Measurements from ENCODE around the gene SHLD1.
"Not testable (repeated sequence)": the region's sequence is repeated elsewhere in the genome, so short reads cannot be mapped to it uniquely, and the experiment has no call there.

The SHLD1 gene

DNA sequence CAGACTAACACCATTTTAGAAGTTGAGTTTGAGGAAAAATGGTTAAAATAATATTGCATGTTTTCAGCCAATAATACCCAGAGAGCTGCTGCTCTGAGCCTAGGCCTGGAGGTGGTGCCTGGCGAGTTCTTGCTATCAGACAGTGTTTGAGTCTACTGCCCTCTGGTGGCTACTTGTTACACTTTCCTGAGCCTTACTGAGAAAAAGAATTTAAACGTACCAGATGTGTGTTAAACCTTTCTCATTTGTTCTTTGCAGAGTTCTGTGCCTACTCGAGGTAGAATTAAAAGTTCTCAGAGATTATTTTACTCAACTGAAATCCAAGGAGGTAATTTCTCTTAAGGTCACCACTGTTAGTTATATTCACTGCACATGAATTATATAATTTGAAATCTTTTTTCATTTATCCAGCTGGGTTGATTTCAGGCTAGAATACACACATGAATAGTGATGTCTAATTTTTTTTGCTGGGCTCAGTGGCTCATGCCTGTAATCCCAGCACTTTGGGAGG is 38.2 kb downstream of the SHLD1 start:
- TF ChIP-seq, protein P1, sequence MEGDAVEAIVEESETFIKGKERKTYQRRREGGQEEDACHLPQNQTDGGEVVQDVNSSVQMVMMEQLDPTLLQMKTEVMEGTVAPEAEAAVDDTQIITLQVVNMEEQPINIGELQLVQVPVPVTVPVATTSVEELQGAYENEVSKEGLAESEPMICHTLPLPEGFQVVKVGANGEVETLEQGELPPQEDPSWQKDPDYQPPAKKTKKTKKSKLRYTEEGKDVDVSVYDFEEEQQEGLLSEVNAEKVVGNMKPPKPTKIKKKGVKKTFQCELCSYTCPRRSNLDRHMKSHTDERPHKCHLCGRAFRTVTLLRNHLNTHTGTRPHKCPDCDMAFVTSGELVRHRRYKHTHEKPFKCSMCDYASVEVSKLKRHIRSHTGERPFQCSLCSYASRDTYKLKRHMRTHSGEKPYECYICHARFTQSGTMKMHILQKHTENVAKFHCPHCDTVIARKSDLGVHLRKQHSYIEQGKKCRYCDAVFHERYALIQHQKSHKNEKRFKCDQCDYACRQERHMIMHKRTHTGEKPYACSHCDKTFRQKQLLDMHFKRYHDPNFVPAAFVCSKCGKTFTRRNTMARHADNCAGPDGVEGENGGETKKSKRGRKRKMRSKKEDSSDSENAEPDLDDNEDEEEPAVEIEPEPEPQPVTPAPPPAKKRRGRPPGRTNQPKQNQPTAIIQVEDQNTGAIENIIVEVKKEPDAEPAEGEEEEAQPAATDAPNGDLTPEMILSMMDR (IDR thresholded peaks at IDR 0.05; ENCODE audit: low read depth, low read length, missing control alignments) = peak; percentile 79
- no peak overlapping the region for H3K4me3 ChIP-seq (replicated peaks; ENCODE audit: low read depth, low read length)
- peak; percentile 81 for DNase-seq (ENCODE audit: extremely low read depth, low read depth)

DNA sequence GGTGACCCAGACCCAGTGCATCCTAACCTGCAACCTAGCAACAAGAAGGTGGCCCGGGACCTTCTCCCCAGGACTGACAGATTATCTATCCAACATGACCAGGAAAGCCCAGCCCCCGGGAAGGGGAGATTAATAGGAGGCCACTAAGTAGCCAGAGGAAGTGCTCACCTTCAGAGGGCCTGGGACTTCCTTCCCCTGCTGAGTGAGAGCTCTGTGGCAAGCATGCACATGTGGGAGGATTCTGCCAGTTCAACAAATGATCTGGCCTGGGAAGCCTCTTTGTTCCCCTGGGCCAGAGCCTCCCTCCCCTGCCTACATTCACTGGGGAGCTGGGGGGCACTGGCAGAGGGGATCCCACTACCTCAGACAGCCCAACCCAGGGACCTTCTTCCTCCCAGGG is 39.6 kb downstream of the SHLD1 start:
- TF ChIP-seq, protein P1 (IDR thresholded peaks at IDR 0.05; ENCODE audit: low read depth, low read length, missing control alignments) = no peak
- DNase-seq (ENCODE audit: extremely low read depth, low read depth) = no peak
- no peak overlapping the region for H3K4me3 ChIP-seq (replicated peaks; ENCODE audit: low read depth, low read length)

DNA sequence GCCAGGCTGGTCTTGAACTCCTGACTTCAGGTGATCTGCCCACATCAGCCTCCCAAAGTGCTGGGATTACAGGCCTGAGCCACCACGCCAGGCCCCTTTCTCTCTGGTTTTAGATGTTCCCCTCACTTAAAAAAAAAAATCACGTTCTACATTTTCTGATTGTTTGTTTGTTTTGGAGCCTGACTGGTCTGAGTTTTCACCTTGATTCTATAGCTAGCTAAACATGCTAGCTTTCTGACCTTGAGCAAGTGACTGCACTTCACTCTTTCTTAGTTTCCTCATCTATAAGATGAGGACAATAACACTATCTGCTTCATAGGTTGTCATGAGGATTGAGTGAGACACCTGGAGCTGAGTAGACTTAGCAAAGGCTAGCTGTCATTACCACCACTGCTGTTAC is 43.7 kb downstream of the SHLD1 start:
- DNase-seq (ENCODE audit: extremely low read depth, low read depth) = no peak
- H3K4me3 ChIP-seq (replicated peaks; ENCODE audit: low read depth, low read length) = no peak overlapping the region
- TF ChIP-seq, protein P1 (IDR thresholded peaks at IDR 0.05; ENCODE audit: low read depth, low read length, missing control alignments) = no peak

DNA sequence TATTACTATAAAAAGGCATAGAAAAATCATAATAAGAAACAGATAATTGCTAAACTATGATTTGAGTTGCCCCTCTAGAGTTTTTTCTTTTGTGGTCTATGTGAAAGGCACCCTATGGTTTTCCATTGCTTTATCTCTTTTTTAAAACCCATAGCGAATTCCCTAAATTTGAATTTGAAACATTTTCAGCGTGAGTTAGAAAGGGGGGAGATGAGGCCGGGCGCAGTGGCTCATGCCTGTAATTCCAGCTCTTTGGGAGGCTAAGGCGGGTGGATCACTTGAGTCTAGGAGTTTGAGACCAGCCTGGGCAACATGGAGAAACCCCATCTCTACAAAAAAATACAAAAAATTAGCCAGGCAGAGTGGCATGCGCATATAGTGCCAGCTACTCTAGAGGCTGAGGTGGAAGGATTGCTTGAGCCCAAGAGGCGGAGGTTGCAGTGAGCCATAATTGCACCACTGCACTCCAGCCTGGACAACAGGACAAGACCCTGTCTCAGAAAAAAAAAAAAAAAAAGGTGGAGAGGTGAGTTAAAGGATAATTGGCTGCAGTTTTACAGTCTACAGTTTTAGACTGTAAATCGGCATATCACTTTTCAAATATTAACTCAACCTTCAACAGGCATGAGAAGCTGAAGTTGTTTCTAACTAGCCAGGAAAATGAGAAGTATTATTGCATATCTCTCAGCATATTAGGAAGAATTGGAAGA is 46.3 kb downstream of the SHLD1 start:
- TF ChIP-seq, protein P1 (IDR thresholded peaks at IDR 0.05; ENCODE audit: low read depth, low read length, missing control alignments) = no peak
- no peak overlapping the region for H3K4me3 ChIP-seq (replicated peaks; ENCODE audit: low read depth, low read length)
- DNase-seq (ENCODE audit: extremely low read depth, low read depth) = no peak

DNA sequence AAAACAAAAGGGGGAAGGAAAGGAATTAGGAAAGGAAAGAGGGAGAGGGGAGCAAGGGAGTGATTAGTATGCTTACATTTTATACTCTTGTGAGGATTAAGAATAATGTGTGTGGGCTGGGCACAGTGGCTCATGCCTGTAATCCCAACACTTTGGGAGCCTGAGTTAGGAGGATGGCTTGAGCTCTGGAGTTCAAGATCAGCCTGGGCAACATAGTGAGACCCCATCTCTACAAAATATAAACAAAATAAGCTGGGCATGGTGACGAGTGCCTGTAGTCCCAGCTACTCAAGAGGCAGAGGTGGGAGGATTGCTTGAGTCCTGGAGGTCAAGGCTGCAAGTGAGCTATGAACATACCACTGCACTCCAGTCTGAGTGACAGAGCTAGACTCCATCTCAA is 47.0 kb downstream of the SHLD1 start:
- TF ChIP-seq, protein P1 (IDR thresholded peaks at IDR 0.05; ENCODE audit: low read depth, low read length, missing control alignments) = no peak
- no peak overlapping the region for H3K4me3 ChIP-seq (replicated peaks; ENCODE audit: low read depth, low read length)
- DNase-seq (ENCODE audit: extremely low read depth, low read depth) = no peak

DNA sequence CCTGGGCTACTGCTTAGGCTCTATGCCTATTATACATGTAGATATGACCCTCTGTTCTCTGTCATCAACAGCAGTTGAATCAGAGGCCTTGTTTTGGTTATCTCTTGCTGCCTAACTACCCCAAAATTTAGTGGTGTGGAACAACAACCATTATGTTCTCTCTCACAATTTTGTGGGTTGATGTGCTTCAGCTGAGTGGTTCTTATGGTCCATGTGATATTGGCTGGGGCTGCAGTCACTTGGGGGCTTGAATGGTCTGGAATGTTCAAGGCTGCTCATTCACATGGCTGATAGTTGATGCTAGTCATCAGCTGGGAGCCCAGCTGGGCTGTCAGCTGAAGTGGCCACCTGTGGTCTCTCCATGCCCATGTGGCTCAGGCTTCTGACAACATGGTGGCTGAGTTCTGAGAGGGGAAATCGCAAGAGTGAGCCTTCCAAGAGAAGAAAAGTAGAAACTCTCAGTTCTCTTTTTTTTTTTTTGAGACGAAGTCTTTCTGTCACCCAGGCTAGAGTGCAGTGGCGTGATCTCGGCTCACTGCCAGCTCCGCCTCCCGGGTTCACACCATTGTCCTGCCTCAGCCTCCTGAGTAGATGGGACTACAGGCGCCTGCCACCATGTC is 47.8 kb downstream of the SHLD1 start:
- no peak overlapping the region for H3K4me3 ChIP-seq (replicated peaks; ENCODE audit: low read depth, low read length)
- DNase-seq (ENCODE audit: extremely low read depth, low read depth) = no peak
- TF ChIP-seq, protein P1 (IDR thresholded peaks at IDR 0.05; ENCODE audit: low read depth, low read length, missing control alignments) = no peak

DNA sequence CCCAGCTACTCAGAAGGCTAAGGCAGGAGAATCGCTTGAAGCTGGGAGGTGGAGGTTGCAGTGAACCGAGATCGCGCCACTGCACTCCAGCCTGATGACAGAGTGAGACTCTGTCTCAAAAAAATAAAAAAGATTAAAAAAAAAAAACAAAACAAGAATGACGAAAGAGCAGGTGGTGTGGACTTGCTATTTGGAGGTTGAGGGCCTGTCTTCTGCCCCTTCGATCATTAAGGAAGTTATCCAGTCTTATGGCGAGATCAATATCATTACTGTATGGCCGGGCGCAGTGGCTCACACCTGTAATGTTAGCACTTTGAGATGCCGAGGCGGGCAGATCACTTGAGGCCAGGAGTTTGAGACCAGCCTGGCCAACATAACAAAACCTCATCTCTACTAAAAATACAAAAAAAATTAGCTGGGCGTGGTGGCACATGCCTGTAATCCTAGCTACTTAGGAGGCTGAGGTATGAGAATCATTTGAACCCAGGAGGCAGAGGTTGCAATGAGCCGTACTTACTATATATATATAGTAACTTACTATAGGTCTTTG is 53.6 kb downstream of the SHLD1 start:
- not testable (repeated sequence) for DNase-seq (ENCODE audit: extremely low read depth, low read depth); H3K4me3 ChIP-seq (replicated peaks; ENCODE audit: low read depth, low read length)

Measured in HFF-Myc (cell line).